Measurements from ENCODE around the gene SLFN11. TPM values are rescaled to one million over a fixed set of nuclear protein-coding genes. Genes with fewer than 3 reads are reported as not detected.
"Not testable (repeated sequence)": the region's sequence is repeated elsewhere in the genome, so short reads cannot be mapped to it uniquely, and the experiment has no call there.

SLFN11 gene, protein sequence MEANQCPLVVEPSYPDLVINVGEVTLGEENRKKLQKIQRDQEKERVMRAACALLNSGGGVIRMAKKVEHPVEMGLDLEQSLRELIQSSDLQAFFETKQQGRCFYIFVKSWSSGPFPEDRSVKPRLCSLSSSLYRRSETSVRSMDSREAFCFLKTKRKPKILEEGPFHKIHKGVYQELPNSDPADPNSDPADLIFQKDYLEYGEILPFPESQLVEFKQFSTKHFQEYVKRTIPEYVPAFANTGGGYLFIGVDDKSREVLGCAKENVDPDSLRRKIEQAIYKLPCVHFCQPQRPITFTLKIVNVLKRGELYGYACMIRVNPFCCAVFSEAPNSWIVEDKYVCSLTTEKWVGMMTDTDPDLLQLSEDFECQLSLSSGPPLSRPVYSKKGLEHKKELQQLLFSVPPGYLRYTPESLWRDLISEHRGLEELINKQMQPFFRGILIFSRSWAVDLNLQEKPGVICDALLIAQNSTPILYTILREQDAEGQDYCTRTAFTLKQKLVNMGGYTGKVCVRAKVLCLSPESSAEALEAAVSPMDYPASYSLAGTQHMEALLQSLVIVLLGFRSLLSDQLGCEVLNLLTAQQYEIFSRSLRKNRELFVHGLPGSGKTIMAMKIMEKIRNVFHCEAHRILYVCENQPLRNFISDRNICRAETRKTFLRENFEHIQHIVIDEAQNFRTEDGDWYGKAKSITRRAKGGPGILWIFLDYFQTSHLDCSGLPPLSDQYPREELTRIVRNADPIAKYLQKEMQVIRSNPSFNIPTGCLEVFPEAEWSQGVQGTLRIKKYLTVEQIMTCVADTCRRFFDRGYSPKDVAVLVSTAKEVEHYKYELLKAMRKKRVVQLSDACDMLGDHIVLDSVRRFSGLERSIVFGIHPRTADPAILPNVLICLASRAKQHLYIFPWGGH
- 86.6 and 88.2 TPM in 2 replicates for total RNA-seq

DNA sequence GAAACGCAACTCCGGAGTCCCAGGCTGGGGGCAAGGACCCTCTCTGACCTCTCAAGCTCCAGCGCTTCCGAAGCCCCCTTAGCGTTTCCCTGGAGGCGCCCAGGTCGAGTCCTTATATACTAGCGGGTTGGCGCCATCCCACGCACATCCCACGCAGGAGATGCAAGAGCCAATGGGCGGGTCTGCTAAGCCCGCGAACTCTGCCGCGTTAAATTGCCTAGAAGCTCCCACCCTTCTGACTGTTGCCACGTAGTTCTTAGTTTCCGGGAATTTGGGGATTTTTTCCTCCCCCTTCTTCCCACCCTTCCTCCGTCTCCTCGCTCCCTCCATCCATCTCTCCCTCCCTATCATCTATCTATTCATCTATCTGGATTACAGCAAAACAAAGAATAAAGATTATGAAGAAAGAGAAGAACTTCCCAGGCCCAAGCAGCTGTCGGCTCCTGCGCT lies at the start of gene SLFN11:
Gene SLFN11 (minus strand): TSS at position 88 of the 450 bp plus-strand sequence. CDS start 9,814 bp downstream, outside the sequence.
- intact Hi-C loops (cut with micrococcal nuclease): loop anchor here (2.0 to 5.0 kb wide), 5 partner anchors 33 to 131 kb away; partner anchors contain the start of genes SLFN12 and SLFN5

DNA sequence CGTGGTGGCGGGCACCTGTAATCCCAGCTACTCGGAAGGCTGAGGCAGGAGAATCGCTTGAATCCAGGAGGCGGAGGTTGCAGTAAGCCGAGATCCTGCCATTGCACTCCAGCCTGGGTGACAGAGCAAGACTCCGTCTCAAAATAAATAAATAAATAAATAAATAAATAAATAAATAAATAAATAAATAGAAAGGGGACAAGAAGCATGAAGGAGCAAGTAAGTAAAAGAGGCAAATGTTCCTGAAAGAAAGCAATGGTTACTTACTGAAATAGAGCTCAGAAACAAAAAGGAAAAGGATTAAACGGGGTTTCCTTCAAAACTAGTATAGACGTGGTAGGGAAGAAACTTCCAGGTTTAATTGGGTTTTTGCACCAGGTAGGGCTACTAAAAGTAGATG lies 47.6 kb upstream of the SLFN11 start:
- intact Hi-C loops (cut with micrococcal nuclease): not testable (repeated sequence)

DNA sequence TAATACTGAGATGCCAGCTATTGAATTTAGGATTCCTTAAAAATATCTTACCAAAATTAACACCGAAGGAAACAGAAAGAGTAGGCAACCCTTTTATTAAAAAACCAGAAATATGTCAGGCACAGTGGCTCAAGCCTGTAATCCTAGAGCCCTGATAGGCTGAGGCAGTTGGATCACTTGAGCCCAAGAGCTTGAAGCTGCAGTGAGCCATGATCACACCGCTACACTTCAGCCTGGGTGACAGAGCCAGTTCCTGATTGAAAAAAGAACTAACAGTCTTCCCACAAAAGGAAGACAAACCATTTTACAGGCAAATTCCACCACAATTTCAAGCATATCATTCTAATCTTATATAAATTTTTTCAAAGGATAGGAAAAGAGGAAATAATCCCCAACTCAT lies 43.2 kb upstream of the SLFN11 start:
- intact Hi-C loops (cut with micrococcal nuclease): no loop called here

DNA sequence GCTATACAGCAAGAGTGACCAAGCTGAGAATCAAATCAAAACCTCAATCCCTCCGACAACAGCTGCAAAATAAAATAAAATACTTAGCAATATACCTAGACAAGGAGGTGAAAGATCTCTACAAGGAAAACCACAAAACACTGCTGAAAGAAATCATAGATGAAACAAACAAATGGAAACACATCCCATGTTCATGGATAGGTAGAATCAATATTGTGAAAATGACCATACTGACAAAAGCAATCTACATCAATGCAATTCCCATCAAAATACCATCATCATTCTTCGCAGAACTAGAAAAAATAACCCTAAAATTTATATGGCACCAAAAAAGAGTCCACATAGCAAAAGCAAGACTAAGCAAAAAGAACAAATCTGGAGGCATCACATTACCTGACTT lies 41.3 kb upstream of the SLFN11 start:
- intact Hi-C loops (cut with micrococcal nuclease): not testable (repeated sequence)

DNA sequence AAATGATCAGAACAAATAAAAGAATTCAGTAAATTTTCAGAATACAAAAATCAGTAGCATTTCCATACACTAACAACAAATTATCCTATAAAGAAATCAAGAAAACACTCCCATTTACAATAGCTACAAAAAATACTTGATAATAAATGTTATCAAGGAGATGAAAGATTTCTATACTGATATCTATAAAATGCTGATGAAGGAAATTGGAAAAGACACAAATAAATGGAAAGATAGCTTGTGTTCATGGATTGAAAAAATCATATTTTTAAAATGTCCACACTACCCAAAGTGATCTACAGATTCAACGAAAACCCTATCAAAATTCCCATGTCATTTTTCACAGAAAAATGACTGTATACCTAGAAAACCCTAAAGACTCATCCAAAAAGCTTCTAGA lies 40.8 kb upstream of the SLFN11 start:
- intact Hi-C loops (cut with micrococcal nuclease): no loop called here

DNA sequence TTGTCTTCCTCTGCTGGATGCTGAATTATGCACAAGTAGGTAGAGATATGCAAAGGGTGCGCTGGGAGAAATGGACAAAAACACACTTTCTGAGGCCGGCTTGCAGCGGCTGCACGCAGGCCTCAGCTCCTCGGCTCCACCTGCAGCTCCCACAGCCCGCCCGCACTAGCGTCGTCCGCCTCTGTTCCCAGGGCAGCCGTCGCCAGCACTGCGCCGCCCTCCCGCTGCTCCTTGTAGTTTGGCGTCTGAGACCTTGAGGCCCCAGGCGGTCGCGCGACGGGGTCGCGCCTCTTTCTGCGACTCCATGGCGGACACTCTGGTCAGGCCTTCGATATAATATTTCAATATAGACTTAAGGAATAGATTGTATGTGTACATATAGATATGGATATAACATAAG lies 34.1 kb upstream of the SLFN11 start:
- intact Hi-C loops (cut with micrococcal nuclease): no loop called here

DNA sequence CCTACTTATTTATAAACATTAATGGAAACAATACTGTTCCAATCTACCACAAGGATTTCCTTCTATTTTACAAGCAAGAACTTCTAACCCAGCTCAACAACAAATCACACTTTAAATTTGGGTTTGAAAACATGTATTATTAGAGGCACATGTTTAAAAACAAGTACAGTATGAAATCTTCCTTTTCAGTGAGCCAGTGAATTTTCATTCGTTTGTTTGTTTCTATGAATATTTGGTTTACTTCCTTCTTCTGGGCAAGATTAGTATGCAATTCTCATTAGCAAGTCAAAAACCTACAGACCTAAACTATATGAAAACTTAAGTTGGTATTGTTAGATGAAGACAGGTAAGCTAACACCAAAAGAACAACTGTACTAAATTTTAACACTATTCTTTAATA lies 33.1 kb upstream of the SLFN11 start:
- intact Hi-C loops (cut with micrococcal nuclease): no loop called here

DNA sequence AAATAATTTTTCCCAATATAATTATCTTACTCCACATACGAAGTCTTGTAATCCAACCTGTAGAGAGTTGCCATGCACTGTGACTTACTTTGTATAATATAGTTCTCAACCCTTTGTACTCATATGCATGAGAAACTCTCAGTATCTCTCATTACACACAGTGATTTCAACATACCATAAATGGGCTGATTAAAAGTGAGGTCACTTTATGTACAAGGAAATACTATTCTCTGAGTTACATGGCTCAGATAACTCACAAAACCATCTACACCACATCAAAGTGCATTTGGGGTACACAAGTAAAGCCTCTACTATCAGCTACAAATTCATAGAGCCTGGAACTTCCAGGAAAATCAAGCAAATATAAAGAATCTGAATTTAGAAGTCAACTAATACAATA lies 30.9 kb upstream of the SLFN11 start:
- intact Hi-C loops (cut with micrococcal nuclease): no loop called here

DNA sequence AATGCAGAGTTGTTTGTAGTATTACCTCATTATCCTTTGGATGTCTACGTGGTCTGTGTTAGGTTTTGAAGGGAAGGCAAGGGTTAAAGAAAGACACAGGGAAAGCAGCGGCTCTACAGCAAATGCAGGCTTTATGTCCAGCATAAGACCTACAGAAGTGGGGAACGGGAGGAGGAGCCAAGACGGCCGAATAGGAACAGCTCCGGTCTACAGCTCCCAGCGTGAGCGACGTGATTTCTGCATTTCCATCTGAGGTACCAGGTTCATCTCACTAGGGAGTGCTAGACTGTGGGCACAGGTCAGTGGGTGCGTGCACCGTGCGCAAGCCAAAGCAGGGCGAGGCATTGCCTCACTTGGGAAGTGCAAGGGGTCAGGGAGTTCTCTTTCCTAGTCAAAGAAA lies 20.4 kb upstream of the SLFN11 start:
- intact Hi-C loops (cut with micrococcal nuclease): not testable (repeated sequence)

DNA sequence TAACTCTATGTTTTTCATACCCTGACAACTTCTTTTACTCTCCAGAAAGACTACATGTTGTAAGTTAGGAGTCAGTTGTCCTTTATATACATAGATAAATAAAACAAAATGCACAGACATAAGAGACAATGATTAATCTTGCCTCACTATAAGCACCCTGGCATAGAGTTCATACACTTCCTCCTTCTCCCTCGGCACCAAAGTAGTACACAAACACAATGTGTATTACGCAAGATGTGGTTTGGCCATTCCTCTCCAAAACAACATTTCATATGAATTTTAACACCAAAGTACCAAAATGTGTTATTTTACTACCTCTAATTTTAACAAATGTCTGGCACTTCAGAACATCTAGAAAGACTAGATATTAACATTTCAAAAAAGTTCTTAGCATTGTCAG lies 17.2 kb upstream of the SLFN11 start:
- intact Hi-C loops (cut with micrococcal nuclease): no loop called here

DNA sequence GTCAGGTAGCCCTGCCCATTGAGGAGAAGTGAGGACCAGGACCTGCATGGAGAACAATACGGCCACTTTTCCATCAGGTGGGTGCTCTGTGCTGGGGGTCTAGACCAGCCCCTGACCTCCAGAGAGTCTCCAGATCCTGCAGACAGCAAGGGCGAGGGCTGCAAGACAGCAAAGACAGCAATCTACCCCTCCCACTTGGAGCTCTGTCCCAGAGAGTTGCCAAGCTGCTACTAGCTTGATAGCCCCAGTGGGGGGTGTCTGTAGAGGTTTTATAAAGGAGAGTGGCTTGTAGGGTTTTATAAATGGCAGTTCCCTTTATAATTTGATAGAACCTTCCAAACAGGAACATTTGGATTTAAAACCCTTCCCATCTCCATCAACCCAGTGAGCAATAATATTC lies 16.7 kb upstream of the SLFN11 start:
- intact Hi-C loops (cut with micrococcal nuclease): no loop called here

DNA sequence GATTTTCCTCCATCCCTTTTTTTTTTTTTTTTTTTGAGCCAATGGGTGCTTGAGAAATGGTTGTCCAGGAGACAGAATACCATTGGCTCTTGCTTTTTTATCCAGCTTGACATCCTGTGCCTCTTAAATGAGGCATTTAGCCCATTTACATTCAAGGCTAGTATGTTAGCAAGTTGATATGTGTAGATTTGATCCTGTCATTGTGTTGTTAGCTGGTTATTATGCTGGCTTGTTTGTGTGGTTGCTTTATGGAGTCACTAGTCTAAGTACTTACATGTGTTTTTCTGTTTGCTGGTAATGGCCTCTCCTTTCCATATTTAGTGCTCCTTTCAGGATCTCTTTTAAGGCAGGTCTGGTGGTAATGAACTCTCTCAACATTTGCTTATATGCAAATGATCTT lies 14.1 kb upstream of the SLFN11 start:
- intact Hi-C loops (cut with micrococcal nuclease): no loop called here

DNA sequence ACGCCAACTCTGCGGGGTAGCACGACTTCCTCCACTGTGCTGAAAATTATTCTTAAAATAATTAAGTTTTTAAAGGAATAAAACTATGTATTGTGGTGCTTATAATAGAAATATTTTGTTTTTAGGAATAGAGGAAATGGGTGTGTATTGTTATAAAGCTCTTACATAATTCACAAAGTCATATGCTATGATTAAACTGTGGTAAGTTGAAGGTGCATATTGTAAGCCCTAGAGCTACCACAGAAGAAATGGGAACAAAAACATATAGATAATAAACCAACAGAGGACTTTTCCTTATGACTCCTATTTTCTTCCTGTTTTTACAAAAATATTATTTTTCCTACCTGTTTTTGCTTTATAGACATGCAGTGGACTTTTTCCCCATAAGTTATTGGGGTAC lies 4.3 kb upstream of the SLFN11 start:
- intact Hi-C loops (cut with micrococcal nuclease): no loop called here

DNA sequence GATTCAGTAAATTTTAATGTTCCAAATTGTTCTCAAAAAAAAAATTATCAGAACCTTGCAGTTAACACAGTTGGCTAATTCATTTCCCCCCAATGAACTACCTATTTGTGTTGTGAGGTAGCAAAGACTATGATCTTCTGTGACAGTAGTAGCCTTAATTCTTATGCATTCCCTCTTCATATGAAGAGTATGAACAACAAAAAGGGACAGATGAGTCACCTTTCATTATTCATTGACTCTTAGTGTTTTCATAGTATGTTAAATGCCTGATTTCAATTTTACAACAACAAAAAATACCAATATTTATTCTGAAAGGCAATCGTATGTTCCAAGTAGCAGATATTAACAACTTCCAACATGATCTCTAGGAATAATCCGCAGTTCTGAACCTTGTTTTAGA lies 3.6 kb upstream of the SLFN11 start:
- intact Hi-C loops (cut with micrococcal nuclease): no loop called here

DNA sequence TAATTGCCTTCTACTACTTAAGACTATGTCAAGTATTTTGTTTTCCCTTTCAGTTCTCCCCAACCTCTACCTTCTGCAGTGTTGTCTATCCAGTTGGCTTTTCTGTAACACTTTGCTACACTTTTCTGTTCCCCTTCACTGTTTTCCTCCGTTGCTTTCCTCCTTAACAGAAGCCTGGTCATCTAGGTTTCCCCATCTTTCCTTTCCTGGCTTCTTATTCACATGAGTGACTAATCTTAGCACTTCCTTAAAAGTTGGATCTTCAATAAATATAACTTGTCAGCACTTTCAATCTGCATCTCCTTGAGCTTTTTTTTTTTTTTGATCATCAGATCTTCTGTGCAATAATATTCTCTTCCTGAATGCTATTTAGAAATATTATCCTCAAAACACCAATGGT lies 2.8 kb upstream of the SLFN11 start:
- intact Hi-C loops (cut with micrococcal nuclease): no loop called here

DNA sequence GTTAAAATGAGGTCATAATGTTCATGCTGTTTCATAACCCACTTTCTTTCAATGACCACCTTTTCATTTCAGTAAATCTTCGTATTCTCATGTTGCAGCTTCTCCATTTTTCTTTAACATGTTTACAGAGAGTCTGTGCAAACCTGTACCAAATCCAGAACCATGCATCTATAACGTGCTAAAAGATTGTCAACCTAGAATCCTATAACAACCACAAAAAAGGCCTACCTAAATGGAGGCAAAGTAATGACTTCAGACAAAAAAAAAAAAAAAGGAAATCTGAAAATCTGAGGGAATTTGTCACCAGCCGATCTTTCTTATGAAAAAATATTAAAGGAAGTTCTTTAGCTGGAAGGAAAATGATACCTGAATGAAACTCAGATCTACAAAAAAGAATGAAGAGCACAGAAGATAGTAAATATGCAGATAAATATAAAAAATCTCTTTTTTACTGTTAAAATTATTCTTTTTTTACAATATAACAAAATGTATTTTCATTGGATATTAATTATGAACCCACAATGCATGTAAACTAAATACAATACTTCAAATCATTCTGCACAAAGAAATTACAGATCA lies 1.4 kb upstream of the SLFN11 start:
- intact Hi-C loops (cut with micrococcal nuclease): loop anchor here (1.0 to 5.0 kb wide), 4 partner anchors 57 to 162 kb away; partner anchors contain the start of genes SLFN12, SLFN12L and SLFN13

DNA sequence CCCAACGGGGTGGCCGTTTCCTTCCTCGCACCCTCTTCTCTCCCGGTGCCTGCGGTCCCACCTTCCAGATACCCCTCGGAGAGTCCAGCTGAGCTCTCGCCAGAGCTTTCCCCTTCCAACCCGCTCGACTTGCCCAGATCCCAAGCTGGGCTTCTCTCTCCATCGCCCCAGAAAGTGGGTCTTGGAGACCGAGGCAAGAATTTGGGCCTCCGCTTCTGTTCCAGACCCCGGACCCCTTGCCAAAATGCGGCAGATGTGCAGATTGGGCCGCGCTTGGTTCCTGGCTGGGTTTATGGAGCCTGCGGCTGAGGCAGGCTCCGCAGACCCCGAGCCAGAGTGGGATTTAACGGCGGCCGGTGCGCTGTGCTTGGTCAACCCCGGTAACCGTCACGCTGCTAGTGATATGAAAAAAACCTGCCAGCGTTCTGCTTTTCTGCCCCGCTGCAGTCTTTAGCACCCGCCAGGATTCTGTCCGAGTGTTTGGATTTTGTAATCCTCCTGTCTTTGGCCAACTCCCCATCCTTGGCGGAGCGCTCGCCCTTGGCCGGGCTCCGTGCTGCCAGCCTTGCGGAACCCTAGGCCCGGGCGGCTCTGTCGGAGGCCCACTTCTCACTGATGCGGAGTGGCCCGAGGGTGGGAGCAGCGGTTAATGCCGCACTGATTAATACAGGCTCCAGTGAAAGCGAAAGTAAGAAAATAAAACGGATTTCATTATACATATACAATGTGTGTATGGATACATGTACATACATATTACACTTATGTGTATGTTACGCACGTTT lies 754 bp upstream of the SLFN11 start:
- intact Hi-C loops (cut with micrococcal nuclease): loop anchor here (1.0 to 5.0 kb wide), 7 partner anchors 33 to 163 kb away; partner anchors contain the start of genes SLFN12, SLFN12L, SLFN13 and SLFN5

DNA sequence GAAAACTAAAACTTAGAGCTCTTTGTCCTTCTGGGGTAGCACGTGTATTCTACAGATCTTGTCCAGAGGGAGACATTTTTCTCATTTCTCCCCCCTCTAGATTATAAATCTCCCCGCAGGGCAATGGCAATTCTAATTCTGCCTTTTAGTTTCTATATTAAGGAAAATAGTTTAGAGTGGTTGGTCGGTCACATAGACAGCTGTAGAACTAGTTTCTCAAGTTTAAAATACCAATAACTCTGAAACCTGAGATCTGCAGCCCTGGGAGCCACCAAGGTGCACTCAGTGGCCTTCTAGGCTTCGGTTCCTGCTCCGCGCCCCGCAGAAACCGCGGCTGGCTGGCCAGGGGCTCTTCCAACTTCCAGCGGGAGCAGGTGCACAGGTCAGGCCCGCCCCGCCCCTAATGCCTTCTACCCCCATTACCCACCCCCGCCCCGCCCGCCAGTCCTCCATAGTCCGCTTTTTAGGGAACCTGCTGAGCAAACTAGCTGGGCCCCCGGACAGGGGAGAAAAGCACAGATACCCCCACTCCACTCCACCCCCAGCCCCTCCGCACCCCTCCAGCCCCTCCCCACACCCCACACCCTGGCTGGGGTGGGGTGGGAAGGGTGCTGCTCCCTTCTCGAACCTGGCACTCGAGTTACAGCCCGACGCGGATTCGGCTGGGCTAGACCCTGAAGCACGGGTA lies 431 bp downstream of the SLFN11 start:
- intact Hi-C loops (cut with micrococcal nuclease): loop anchor here (2.0 to 5.0 kb wide), 5 partner anchors 32 to 130 kb away; partner anchors contain the start of genes SLFN12 and SLFN5

DNA sequence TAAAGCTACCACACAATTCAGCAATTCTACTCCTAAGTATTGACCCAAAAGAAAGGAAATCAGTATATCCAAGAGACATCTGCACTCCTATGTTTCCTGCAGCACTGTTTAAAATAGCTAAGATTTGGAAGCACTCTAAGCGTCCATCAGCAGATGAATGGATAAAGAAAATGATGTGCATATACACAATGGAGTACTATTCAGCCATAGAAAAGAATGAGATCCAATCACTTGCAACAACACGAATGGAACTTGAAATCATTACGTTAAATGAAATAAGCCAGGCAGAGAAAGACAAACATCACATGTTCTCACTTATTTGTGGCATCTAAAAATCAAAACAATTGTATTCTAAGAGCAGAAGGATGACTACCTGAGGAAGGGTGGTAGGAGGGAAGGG lies 1.5 kb downstream of the SLFN11 start:
- intact Hi-C loops (cut with micrococcal nuclease): loop anchor here (2.0 to 5.0 kb wide), 5 partner anchors 31 to 129 kb away; partner anchors contain the start of genes SLFN12 and SLFN5
